Memory B cell (primary cell): Measurements from ENCODE around the gene CUX1.

Source experiments
- ATAC-seq: fragments of 150-1000 bp; cut with Tn5 transposase; 2 replicates; pipeline ENCODE4 v1.10.0; 2021; ENCODE audit warnings: low read depth, mild to moderate bottlenecking, moderate library complexity
- DNase-seq, 2 donors: peaks; one replicate each; pipeline ENCODE4 v3.0.0; 2022; ENCODE audit warnings: low spot score in 2 of 2
- H3K27ac Mint-ChIP-seq: one replicate; pipeline ENCODE4 v1.8.0; 2022; ENCODE audit warnings: mild to moderate bottlenecking, moderate library complexity, mixed read lengths
- H3K27me3 Mint-ChIP-seq: one replicate; pipeline ENCODE4 v1.8.0; 2022; ENCODE audit warnings: mixed read lengths
- H3K36me3 Mint-ChIP-seq: one replicate; pipeline ENCODE4 v1.8.0; 2022; ENCODE audit warnings: mild to moderate bottlenecking, mixed read lengths
- H3K4me1 Mint-ChIP-seq: one replicate; pipeline ENCODE4 v1.8.0; 2022; ENCODE audit warnings: mixed read lengths
- H3K4me3 Mint-ChIP-seq: one replicate; pipeline ENCODE4 v1.8.0; 2022; ENCODE audit warnings: mild to moderate bottlenecking, moderate library complexity, mixed read lengths
- H3K9me3 Mint-ChIP-seq: one replicate; pipeline ENCODE4 v1.8.0; 2022; ENCODE audit warnings: mixed read lengths

The CUX1 gene

DNA sequence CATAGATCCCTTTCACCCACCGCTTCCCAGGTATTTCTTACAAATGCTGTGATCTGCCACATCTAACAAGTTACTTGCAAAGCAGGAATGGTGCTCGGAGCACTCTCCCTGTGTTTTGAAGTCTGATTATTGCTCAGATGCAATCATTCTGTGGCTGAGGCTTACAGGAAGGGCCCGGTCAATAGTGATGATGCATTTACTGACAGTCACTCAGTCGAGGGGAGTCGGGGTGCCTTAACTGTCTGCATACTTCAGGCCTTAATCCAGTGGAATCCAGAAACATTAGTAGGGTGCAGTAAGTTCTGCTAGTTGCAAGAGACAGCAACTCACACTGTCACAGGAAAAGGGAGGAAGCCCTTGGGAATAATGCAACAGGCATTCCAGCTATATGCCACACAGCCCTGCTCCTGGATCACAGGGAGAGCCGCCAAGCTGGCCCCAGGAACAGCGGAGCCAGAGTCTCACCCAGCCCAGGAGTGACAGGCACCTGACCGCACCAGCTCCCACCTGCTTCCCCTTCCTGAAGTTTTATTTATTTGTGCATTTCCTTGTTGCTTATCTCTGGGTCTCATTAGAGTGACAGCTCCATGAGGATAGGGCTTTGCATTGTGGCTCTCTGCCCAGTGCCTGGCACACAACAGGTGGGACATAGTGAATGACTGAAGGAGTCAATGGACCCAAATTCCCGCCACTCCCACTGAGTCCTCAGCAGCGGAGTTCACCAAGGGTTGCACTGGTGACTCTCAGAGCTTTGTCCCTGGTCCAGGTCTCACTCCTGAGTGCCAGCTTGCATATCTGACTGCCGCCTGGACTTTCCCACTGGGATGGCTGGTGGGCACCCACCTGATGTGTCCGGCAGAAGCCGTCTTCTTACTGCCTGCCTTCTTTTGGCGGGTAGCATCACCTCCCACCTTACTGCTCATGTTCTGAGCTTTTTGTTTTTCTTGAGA is 256.8 kb downstream of the CUX1 start:
- ATAC-seq (no peak), DNase-seq (no peak)
- H3K9me3 Mint-ChIP-seq: peaks cover 2% of the 10 kb centered on the region
- H3K4me1 Mint-ChIP-seq: peaks cover 2% of the 10 kb centered on the region
- no peak overlapping the region for H3K4me3 Mint-ChIP-seq
- no peak overlapping the region for H3K27ac Mint-ChIP-seq
- peaks cover 23% of the 10 kb centered on the region for H3K36me3 Mint-ChIP-seq
- H3K27me3 Mint-ChIP-seq: no peaks in the 10 kb centered on the region

GRCh38 chr7:102075126-102075525 is 257.7 kb downstream of the CUX1 start:
- Mint-ChIP-seq H3K36me3 (peaks cover 22% of the 10 kb centered on the region), H3K27ac (no peak overlapping the region)
- no peak for DNase-seq

GRCh38 chr7:102075553-102076135 is 258.2 kb downstream of the CUX1 start:
- ATAC-seq (no peak), DNase-seq (no peak)
- H3K27me3 Mint-ChIP-seq: no peaks in the 10 kb centered on the region
- H3K4me3 Mint-ChIP-seq: no peak overlapping the region
- H3K4me1 Mint-ChIP-seq: peaks cover 2% of the 10 kb centered on the region
- peaks cover 19% of the 10 kb centered on the region for H3K36me3 Mint-ChIP-seq
- no peak overlapping the region for H3K27ac Mint-ChIP-seq
- peaks cover 2% of the 10 kb centered on the region for H3K9me3 Mint-ChIP-seq

More at GRCh38 chr7:102075126-102075525, 257.7 kb downstream of the CUX1 start:
- no peak for ATAC-seq
- Mint-ChIP-seq H3K4me3 (no peak overlapping the region), H3K4me1 (peaks cover 2% of the 10 kb centered on the region), H3K27me3 (no peaks in the 10 kb centered on the region), H3K9me3 (peaks cover 2% of the 10 kb centered on the region)

GRCh38 chr7:102077081-102077480 is 259.7 kb downstream of the CUX1 start:
- H3K4me3 Mint-ChIP-seq: no peak overlapping the region
- H3K27ac Mint-ChIP-seq: no peak overlapping the region
- ATAC-seq: no peak
- peaks cover 24% of the 10 kb centered on the region for H3K36me3 Mint-ChIP-seq
- H3K27me3 Mint-ChIP-seq: no peaks in the 10 kb centered on the region
- DNase-seq: no peak
- H3K4me1 Mint-ChIP-seq: peaks cover 6% of the 10 kb centered on the region
- H3K9me3 Mint-ChIP-seq: peaks cover 1% of the 10 kb centered on the region

DNA sequence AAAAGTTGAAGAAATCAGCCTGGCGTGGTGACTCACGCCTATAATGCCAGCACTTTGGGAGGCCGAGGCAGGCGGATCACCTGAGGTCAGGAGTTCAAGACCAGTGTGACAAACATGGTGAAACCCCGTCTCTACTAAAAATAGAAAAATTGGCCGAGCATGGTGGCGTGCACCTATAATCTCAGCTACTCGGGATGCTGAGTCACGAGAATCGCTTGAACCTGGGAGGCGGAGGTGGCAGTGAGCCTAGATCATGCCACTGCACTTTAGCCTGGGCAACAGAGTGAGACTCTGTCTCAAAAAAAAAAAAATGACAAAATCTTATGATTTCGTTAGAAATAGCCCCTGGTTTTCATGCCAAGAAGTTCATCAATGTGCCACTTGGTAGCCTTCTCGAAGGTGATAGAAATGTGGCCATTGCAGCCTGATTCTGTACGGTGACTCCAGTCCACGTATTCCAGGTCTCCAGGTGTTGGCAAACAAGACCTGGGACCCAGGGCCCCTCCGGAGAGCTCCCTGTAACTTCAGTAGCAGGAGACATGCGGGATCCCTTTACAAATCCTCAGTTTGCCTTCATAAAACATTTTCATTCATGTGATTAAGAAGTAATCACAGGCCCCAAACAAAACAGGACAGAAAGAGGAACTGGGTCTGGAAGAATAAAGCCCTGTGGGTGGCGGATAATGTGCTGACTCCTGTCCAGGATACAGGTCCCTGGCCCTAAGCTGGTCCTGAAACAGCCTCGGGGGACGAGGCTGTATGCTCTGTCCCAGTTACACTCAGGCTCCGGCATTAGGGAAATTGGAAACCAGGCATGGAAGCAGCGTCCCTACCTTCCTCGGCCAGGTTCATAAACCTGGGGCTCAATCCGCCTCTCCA is 262.0 kb downstream of the CUX1 start:
- H3K4me3 Mint-ChIP-seq: no peak overlapping the region
- ATAC-seq: no peak
- peaks cover 4% of the 10 kb centered on the region for H3K9me3 Mint-ChIP-seq
- DNase-seq: no peak
- no peak overlapping the region for H3K27ac Mint-ChIP-seq
- H3K4me1 Mint-ChIP-seq: peaks cover 6% of the 10 kb centered on the region
- H3K27me3 Mint-ChIP-seq: no peaks in the 10 kb centered on the region
- peaks cover 31% of the 10 kb centered on the region for H3K36me3 Mint-ChIP-seq

DNA sequence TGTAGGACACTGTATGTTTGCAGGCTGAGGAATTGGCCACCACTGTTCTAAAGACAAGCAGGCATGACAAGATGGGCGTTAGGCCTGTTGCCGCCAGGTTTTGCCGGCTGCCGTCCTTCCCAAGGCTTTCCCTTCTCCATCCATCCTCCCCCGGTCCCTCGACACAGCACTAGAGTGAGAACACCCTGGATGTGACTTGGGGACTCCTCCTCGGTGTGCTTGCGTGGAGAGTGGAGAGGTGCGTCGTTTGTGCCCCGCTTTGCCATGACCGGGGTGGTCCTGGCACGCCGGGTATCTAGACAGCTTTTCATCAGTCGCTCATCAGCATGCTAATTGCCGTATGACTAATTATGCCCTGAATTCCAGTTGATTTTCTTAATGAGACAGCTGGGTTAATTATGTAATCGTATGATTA is 262.6 kb downstream of the CUX1 start:
- Mint-ChIP-seq H3K27me3 (no peaks in the 10 kb centered on the region), H3K27ac (peak overlapping the region; percentile 7), H3K9me3 (peaks cover 4% of the 10 kb centered on the region), H3K4me3 (no peak overlapping the region), H3K4me1 (peaks cover 6% of the 10 kb centered on the region), H3K36me3 (peaks cover 31% of the 10 kb centered on the region)
- no peak for ATAC-seq
- DNase-seq: no peak

GRCh38 chr7:102080434-102081243 is 263.2 kb downstream of the CUX1 start:
- peaks cover 30% of the 10 kb centered on the region for H3K36me3 Mint-ChIP-seq
- peaks cover 5% of the 10 kb centered on the region for H3K9me3 Mint-ChIP-seq
- no peak overlapping the region for H3K4me3 Mint-ChIP-seq
- DNase-seq: no peak
- peaks cover 6% of the 10 kb centered on the region for H3K4me1 Mint-ChIP-seq
- ATAC-seq: no peak
- H3K27ac Mint-ChIP-seq: peak overlapping the region; percentile 7
- no peaks in the 10 kb centered on the region for H3K27me3 Mint-ChIP-seq

DNA sequence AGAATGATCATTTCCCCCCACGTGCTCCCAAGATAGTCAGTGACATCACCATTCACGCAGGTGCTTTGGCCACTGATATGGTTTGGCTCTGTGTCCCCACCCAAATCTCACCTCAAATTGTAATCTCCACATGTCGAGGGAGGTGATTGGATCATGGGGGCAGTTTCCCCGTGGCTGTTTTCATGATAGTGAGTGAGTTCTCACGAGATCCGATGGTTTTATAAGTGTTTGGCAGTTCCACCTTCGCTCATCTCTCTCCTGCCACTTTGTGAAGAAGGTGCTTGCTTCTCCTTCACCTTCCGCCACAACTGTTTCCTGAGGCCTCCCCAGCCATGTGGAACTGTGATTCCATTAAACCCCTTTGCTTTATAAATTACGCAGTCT is 263.8 kb downstream of the CUX1 start:
- Mint-ChIP-seq H3K27me3 (no peaks in the 10 kb centered on the region), H3K4me1 (peaks cover 6% of the 10 kb centered on the region)
- no peak for ATAC-seq

GRCh38 chr7:102082693-102083368 is 265.4 kb downstream of the CUX1 start:
- peaks cover 4% of the 10 kb centered on the region for H3K4me1 Mint-ChIP-seq
- H3K27me3 Mint-ChIP-seq: no peaks in the 10 kb centered on the region
- ATAC-seq: no peak
- DNase-seq: no peak
- H3K4me3 Mint-ChIP-seq: no peak overlapping the region
- peaks cover 8% of the 10 kb centered on the region for H3K9me3 Mint-ChIP-seq
- H3K27ac Mint-ChIP-seq: no peak overlapping the region
- H3K36me3 Mint-ChIP-seq: peaks cover 36% of the 10 kb centered on the region

More for the DNA sequence above, 263.8 kb downstream of the CUX1 start:
- Mint-ChIP-seq H3K4me3 (no peak overlapping the region), H3K9me3 (peaks cover 7% of the 10 kb centered on the region), H3K36me3 (peaks cover 33% of the 10 kb centered on the region), H3K27ac (peak overlapping the region; percentile 7)
- no peak for DNase-seq

- no peak for ATAC-seq
- Mint-ChIP-seq H3K4me1 (peaks cover 8% of the 10 kb centered on the region), H3K27ac (no peak overlapping the region), H3K27me3 (no peaks in the 10 kb centered on the region), H3K4me3 (no peak overlapping the region), H3K9me3 (peaks cover 18% of the 10 kb centered on the region), H3K36me3 (peaks cover 47% of the 10 kb centered on the region)
- no peak for DNase-seq
Measured at GRCh38 chr7:102085218-102085772, 267.9 kb downstream of the CUX1 start.

DNA sequence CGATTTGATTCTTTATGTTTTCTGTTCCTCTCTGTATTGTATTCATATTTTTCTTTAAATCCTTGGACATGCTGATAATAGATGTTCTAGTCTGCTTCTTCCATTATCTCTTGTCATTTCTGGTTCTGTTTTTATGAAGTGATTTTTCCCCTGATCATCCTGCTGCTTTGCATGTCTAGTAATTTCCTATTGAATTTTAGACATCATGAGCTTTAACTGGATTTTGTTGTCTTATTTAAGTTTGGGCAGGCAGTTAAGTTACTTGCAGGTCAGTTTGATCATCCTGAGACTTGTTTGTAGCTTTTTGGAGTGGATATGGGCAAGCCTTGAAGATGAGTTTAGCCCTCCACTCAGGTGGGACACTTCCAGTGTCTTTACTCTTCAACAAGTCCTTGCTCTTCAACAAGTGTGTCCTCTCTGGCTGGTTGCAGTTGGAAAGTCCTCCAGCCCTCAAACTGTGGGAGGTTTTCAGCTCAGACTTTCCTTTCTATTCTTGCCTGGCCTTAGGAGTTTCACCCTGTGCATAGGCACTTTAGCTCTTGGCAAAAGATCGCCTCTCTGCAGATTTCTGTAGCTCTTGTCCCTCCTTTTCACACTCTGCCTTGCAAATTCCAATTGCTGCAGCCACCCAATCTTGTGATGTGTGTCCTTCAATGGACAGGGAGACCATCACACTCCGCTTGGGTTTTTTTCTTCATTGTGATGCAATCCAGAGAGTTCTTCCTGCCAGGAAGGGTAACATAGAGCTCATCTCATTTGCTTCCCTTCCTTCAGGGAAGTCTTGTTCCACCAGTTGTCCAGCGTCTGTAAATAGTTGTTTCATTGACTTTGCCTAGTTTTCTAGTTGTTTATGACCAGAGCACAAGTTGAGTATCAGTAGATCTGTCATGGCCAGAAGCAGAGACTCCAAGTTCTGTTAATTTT is 272.0 kb downstream of the CUX1 start:
- no peaks in the 10 kb centered on the region for H3K27me3 Mint-ChIP-seq
- H3K4me3 Mint-ChIP-seq: no peak overlapping the region
- H3K36me3 Mint-ChIP-seq: peaks cover 27% of the 10 kb centered on the region
- ATAC-seq (no peak), DNase-seq (no peak)
- H3K9me3 Mint-ChIP-seq: peaks cover 15% of the 10 kb centered on the region
- H3K27ac Mint-ChIP-seq: no peak overlapping the region
- H3K4me1 Mint-ChIP-seq: peaks cover 4% of the 10 kb centered on the region
